GM21619 (cell line): ENCODE measurements around the gene SNRPE.
"Not testable (repeated sequence)": the region's sequence is repeated elsewhere in the genome, so short reads cannot be mapped to it uniquely, and the experiment has no call there.

Experiments used
- ATAC-seq: cut with Tn5 transposase; IDR thresholded peaks from one replicate; pipeline ENCODE4 v1.9.1; 2021; ENCODE audit not compliant: unreplicated experiment

SNRPE gene

DNA sequence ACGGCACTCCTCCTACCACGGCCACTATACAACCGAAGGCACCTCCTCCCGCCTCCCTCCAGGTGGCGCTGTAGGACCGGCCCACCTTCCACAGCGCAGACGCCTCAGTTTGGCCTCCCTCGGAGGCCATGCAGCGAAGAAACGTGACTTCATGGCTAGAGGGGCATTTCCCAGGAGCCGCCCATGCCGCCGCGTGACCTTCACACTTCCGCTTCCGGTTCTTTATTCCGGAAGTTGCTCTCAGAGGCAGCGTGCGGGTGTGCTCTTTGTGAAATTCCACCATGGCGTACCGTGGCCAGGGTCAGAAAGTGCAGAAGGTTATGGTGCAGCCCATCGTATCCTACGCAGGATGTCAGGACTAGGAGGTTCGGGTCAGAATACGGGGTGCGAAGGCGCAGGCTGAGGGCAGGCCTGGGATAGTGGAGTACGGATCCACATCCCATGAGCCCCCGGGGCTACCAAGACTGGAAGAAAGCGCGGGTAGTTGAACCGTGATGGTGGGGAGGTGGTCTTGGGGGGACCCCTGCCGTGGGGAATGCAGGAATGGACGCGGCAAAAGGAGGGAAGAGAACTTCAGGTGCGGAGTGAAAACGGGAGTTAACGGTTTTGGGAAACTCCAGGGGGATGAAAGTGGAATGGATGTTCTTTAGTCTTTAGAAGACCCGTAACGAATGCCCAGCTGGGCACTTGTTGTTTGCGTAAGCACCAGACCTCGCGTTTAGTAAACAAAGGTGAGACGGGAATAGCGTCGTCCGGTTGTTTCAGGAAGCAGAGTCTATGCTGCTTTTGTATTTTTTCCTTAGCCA, at the start of gene SNRPE:
TSS of gene SNRPE (plus strand) at position 221 of the 806 bp plus-strand sequence. CDS start at position 282, 61 bp downstream.
- peak; percentile 97 for ATAC-seq

DNA sequence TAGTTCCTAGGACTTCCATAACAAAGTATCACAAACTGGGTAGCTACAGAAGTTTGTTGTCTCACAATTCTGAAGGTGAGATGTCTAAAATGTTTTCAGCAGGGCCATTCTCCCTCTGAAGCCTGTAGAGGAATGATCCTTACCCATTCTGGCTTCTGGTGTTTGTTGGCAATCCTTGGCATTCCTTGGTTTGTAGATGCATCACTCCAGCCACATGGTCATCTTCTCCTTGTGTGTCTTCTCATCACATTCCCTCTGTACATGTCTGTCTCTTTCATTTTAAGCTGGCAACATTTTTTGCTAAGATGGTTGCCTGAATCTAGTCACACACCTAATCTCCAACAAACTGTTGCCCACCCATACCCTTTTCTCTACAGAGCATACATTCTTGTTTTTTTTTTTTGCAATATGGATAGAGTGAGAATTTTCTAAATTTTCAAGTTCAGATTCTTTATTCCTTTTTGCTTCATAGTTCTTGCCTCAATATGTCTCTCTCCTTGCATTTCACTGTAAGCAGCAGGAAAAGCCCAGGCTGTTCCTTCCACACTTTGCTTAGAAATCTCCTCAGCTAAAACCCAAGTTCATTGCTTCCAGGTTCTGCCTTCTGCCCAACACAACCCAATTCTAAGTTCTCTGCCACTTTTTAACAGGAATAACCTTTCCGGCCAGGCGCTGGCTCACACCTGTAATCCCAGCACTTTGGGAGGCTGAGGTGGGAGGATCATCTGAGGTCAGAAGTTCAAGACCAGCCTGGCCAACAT, 47.6 kb upstream of the SNRPE start:
- no peak for ATAC-seq

DNA sequence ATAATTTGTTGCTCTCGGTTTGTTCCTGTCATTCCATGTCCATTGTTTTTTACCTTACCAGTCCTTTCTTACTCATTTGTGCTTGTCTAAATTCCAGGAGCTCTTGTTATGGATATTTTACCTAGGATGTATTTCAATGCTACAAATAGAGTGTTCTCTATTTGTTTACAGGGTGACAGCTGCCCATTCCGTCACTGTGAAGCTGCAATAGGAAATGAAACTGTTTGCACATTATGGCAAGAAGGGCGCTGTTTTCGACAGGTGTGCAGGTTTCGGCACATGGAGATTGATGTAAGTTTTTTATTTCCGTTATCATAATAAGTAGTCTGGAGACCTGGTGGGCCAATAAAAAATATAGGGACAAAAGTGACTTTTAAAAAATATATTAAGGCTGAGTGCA, 43.0 kb upstream of the SNRPE start:
- no peak for ATAC-seq

DNA sequence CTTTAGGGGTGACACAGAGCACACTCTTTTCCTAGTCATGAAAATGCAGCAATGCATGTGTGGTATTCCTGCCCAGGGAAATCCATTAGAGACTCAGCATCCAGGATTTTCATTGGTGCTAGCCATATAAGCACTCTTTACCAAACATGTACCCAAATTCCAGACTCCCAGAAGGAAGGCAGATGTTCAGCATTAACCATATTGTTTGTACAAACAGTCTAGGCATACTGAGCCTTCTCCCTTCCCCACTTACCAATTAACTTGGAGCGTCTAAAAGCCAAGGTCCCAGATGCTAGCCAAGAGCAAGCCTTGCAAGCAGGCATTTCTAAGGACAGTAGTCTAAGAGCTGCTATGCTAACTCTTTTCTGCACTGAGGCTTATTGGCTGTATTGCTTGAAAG, 38.1 kb upstream of the SNRPE start:
- ATAC-seq = no peak

DNA sequence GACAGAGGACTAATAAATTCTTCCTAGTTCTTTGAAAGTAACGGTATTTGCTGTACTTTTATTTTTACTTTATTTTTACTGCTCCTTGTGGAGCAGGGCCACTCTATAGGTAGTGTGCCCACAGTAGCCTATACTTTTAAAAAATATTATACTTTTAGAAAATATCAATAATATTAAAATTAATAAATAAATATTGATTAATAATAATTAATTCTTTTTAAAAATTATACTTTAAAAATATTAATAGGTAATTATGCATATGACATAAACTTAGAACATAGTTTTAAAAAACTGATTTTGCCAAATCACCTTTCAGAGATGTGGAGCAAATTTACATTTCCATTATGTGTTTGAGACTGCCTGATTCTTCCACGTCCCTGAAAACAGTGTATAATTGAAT, 35.2 kb upstream of the SNRPE start:
- no peak for ATAC-seq

DNA sequence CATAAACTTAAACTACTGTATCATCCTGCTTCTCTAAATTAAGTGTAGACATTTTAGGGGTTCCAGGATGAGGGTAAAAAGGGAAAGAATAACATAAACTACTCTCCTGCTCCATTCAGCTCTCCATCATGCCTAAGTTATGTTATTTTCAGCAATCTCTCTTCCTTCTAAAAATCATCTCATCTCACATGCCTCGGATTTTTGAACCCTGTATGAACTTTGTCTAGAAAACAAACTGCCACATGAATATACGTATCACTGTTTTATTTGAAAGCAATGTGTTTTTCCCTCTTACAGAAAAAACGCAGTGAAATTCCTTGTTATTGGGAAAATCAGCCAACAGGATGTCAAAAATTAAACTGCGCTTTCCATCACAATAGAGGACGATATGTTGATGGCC, 33.4 kb upstream of the SNRPE start:
- ATAC-seq = no peak

DNA sequence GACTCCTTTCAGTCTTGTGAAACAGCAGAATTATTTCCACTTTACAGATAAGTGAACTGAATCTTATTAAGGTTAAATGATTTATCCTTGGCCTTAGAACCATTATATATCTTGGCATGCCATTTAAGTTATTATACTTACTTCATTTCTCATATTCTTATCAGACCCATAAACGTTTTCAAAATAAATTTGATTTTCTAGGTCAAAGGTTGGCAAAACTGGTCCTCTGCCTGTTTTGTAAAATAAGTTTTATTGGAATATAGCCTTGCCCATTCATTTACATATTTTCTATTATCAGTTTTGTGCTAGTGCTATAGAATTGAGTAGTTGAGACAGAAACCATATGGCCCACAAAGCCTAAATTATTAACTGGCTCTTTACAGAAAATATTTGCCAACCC, 32.9 kb upstream of the SNRPE start:
- no peak for ATAC-seq

DNA sequence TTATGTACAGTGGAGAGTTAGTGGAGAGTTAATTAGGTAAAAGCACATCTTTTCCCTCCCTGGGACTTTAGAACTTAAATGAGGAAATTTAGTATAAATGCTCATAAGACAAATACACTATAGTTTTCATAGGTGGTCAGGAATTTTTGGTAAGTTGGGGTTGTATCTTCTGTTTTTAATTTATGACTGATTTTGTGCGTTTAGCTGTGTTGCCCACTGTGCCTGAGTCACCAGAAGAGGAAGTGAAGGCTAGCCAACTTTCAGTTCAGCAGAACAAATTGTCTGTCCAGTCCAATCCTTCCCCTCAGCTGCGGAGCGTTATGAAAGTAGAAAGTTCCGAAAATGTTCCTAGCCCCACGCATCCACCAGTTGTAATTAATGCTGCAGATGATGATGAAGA, 32.2 kb upstream of the SNRPE start:
- not testable (repeated sequence) for ATAC-seq

DNA sequence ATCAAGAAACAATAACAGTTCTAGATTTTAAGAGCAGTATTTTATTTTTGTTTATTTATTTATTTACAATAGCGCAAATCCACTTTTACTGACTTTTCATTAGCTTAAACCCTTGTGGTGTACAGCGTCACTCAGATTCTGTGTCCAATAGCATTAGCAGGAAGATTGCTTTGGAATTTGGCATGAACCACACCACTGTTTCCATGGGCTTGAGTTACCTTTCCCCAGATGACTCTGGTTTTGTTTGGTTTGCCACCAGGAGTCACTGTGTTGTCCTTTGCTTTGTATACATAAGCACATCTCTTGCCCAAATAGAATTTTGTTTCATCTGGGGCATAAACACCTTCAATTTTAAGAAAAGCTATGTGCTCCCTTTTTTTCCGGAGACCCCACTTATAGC, 25.9 kb upstream of the SNRPE start:
- ATAC-seq = no peak

DNA sequence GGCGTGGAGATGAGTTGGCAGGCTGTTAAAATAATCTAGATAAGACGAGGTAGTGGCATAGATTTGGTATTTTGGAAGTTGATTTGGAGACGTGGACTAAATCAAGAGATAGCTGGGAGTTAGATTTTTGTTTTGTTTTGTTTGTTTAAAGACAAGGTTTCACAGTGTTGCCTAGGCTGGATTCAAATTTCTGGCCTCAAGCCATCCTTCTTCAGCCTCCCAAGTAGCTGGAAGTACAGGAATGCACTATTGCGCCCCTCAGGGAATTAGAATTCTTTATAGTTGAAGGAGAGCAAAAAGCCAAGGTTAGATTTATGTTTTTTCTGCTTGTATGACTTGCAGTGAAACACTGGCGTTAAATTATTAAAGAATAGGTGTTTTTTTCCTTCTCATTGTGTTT, 22.3 kb upstream of the SNRPE start:
- no peak for ATAC-seq

DNA sequence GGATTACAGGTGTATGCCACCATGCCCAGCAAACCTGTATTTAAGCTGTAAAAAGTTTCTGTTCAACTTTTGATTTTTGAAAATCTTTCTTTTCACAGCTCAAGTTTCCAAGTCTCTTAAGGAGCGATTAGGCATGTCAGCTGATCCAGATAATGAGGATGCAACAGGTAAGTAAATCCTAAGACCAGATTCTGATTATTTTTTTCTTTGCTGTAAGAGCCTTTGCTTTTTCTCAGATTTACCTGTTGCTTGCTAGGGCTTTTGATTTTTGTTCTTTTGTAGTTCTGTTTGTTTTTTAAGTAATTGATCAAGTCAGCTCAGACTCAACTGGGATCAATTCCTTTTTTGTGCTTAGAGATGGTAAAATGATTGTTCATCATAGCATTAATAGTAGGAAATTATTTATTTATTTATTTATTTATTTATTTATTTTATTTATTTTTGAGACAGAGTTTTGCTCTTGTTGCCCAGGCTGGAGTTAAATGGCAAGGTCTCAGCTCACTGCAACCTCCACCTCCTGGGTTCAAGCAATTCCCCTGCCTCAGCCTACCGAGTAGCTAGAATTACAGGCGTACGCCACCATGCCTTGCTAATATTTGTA, 21.1 kb upstream of the SNRPE start:
- no peak for ATAC-seq

DNA sequence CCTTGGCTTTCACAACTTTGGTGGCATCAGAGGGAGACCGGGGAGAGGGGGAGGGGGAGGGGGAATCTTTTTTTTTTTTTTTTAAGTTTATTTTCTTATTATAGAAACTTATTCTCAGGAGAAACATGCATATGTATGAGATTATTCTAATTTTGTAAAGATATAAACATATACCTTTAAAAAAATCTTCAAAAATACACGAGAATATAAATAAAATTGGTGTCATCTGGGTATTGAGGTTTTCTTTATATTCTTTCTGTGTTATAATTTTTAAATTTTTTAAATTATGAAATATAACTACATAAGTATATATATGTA, 18.9 kb upstream of the SNRPE start:
- ATAC-seq = no peak

DNA sequence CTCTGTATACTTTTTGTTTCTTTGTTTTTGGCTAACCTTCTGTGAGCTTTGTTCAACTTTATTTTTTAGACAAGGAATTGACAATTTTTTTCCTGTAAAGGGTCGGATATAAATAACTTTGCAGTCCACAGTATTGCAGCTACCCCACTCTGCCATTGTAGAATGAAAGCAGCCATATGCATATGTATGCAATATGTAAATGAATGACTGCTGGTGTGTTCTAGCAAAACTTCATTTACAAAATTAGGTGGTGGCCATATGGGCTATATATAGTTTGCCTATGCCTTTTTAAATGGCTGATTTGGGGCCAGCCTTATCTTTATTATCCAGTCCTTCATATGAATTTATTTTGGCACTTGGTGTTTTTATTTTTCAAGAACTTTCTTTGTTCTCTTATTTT, 18.0 kb upstream of the SNRPE start:
- no peak for ATAC-seq

DNA sequence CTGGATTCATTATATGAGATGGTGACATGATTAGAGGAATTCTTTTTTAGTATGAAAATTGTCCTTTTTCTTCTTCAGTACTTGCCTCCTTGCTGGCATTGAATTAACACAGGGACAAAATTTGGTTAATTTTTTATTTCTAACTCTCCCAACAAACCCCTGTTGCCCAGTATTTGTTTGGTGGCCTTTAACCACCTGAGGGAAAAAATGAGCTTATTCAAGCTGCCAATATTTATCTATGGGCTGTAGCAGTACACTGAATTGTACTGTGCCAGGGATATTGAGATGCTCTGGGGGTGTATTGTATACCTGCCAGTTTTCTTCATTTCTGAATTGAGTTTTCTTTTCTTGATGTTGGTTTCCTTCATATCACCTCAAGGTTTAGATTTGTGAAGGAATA, 8.3 kb upstream of the SNRPE start:
- not testable (repeated sequence) for ATAC-seq

DNA sequence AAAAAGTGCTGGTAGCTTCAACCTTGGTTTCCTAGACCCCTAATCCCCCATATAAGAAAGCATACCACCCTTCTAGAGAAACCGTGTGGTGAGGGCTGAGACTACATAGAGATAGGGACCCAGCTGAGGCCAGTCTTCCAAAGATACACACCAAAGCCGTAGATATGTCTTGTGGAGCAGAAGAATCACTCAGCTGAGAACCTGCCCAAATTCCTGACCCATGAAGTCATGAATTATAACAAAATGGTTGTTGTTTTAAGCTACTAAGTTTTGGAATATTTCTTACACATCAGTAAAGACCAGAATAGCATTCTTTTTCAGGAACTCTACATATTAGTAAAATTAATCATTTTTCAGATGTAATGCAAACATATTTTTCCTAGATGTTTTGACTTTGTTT, 3.3 kb upstream of the SNRPE start:
- ATAC-seq = no peak

DNA sequence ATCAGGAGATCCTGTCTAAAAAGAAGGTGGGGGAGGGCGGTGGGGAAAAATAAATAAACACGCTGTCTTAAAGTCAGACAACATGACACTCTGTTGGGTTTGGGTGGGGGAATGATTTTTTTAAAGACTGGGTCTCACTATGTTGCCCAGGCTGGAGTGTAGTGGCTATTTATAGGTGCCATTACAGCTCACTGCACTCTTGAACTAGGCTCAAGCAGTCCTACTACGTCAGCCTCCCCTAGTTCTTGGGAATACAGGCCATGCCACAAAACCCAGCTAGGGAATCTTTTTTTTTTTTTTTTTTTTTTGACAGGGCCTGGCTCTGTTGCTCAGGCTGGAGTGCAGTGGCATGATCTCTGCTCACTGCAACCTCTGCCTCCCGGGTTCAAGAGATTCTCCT, 2.4 kb upstream of the SNRPE start:
- ATAC-seq = no peak

DNA sequence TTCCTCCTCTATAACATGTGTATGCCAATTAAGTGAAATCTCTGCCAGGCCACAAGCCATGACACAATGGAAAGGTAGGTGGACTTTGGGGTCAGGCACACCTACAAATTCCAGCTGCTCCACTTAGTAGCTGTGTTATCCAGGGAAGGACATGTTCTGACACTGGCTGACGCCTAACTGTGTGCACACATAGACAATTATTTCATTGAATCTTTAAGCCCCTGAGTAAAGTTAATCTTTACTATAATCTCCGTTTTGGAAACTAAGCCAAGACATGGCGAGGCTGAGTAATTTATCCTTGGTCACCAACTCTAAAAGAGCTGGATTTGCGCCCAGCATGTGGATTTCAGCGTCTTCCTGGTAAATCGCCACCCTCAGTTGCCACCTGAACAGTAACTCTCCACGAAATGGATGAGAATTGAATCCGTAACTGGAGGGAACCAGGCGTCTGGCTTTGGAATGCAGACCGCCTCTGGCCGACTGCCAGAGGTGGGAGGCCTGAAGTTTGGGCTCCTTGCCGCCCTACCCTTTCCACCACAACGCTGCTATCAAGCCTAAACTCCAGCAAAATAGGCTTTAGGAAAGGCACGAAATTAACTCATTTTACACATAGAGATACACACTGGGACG, 888 bp upstream of the SNRPE start:
- ATAC-seq = no peak

DNA sequence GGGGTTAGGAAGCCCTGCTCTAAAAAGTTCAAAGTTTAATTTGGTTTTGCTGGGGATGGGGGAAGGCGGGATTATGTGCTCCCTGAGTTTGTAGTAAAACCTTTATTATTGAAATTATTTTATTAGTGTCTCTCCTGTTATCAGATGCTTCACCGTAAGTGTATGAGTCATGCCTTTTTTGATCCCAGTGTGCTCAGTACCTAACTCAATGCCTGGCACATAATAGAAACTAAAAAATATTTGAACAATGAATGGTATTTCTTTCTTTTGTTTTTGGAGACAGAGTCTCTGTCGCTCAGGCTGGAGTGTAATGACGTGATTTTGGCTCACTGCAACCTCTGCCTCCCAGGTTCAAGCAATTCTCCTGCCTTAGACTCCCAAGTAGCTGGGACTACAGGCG, 6.4 kb downstream of the SNRPE start:
- ATAC-seq = no peak

DNA sequence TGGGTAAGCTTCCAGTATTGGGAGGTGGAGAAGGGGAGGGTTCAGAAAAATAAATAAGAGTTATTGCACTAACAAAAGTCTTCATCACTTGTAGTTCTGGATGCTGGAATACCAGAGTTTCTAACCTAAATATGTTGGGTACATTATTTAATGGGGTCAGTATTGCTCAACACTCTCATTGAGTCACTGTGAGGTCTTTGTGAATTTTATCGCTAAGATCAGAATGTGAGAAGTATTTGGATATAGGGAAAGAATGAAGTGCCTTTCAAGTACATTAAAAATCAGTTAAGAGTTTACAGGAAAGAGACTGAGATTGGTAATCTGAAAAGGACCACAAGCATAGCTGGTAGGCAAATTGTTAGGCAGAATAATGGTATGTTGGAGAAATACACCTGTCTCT, 8.8 kb downstream of the SNRPE start:
- ATAC-seq = no peak

DNA sequence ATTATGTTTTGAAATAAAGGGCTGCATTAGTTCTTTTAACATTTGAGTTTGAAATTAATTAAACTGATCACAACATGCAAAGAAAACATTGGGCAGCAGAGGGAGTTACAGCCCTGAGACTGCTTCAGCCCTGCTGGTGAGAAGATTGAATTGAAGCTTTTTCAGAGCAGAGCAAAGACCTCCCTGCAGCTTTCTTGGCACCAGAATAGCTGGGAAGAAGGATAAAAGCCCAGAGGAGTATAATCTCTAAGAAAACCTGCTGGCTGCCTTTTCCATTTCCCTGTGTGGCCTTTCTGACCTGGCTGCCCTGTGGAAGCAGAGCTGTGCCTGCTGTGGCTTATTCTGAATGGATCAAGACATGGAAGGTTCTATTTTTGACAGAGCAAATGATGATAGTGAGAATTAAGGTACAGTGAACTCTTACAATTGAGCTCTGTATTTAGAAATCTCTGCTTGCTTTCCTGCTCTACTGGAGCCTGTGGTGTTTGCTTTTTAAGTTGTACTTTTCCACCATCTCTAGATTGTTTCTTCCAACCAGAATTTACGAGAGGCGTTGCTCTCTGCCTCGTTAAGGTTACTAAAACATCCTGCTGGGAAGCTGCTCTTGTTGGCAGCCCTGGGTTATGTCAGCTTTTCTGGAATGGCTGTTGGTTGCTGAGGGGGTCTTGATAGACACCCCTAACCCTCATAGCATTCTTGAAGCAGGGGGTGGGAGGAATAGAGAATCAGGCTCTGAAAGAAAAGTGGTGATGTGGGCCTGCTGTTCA, 9.9 kb downstream of the SNRPE start:
- ATAC-seq = no peak

DNA sequence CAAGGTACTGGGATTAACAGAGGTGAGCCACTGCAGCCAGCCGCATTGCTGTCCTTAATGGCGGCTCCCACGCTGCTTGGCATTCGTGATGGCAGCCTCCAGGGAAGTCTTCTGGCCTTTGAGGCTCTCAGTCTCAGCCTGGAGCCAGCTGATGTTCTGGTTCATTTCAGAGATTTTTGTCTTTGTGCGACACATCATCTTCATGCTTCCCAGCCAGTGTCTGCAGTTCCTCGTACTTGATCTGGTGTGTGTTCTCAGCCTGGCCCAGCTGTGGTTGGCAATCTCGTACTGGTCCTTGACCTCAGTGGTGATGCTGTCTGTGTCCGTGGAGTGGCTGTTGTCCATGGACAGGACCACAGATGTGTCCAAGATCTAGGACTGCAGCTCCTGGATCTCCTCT, 11.7 kb downstream of the SNRPE start:
- ATAC-seq = no peak
